ENCODE data around the gene MT2A.

- TF ChIP-seq CTCF (conservative IDR thresholded peaks at IDR 0.05 in 1 of 2, IDR thresholded peaks at IDR 0.05 in 1 of 2; ENCODE audit: extremely low read depth in 1 of 2, insufficient read depth in 1 of 2, low read depth in 1 of 2, low read length in 2 of 2) (no peak), EZH2 (IDR thresholded peaks at IDR 0.05; ENCODE audit: borderline replicate concordance, low read length) (no peak)
These were observed 9.8 kb downstream of the MT2A start for GRCh38 chr16:56618138-56618537.
